ENCODE data around the gene RIMS1.

Gene RIMS1

DNA sequence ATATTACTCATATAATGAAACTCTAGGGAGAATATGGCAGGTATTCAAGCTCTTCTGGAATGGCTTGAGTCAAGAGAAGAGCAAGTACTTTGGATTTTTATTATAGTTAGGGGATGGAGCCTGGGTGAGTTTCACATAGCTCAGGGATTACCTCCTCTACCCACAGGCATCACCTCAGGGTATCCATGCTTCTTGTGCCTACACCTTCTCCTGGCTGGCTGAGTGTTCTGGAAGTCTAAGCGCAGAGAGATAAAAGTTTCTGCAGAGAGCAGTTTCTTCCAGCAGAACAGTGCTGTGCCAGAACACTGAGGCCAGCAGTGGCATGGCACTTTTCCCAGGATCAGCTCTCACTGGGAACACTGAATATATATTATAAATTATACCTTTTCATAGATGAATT lies 535.8 kb downstream of the RIMS1 start:
- Histone ChIP-seq H3K4me1 (ENCODE audit: control insufficient read depth, insufficient read depth, low read length, poor library complexity, severe bottlenecking) (peaks cover 10% of the 10 kb centered on the region), H3K36me3 (ENCODE audit: control insufficient read depth, insufficient read depth, low read length) (no peaks in the 10 kb centered on the region), H3K27ac (ENCODE audit: low read depth, low read length, severe bottlenecking) (no peak overlapping the region), H3K9me3 (ENCODE audit: control insufficient read depth, low read length) (no peaks in the 10 kb centered on the region), H3K4me3 (ENCODE audit: extremely low read depth, insufficient read depth, low read length, poor library complexity, severe bottlenecking) (no peak overlapping the region)
- WGBS, 2 experiments (ENCODE audit: insufficient coverage in 2 of 2), result 89 to 100% methylated on average over 1 of the region's 1 CpG

DNA sequence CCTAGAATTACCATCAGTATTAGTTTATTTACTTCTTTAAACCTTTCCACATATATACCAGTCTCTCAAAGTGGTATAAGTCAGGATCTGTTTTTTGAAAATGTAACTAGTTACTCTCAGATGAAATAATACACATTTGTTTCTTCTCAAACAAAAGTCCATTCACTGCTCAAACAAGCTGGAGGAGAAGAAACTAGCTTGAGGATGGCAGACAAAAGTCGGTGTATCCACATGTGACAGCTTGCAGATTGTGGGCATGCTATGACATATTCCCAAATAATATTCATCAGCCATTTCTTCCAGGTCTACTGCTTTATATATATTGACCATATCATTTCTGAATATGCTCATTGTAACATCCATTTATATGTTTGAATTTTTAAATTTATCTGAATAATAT lies 538.1 kb downstream of the RIMS1 start:
- no peak overlapping the region for H3K4me3 ChIP-seq (ENCODE audit: extremely low read depth, insufficient read depth, low read length, poor library complexity, severe bottlenecking)
- H3K36me3 ChIP-seq (ENCODE audit: control insufficient read depth, insufficient read depth, low read length), result no peaks in the 10 kb centered on the region
- no peaks in the 10 kb centered on the region for H3K9me3 ChIP-seq (ENCODE audit: control insufficient read depth, low read length)
- no peak overlapping the region for H3K27ac ChIP-seq (ENCODE audit: low read depth, low read length, severe bottlenecking)
- WGBS, 2 experiments (ENCODE audit: insufficient coverage in 2 of 2), result no CpG with 5 or more reads among the region's 1 CpG
- H3K4me1 ChIP-seq (ENCODE audit: control insufficient read depth, insufficient read depth, low read length, poor library complexity, severe bottlenecking), result no peaks in the 10 kb centered on the region

DNA sequence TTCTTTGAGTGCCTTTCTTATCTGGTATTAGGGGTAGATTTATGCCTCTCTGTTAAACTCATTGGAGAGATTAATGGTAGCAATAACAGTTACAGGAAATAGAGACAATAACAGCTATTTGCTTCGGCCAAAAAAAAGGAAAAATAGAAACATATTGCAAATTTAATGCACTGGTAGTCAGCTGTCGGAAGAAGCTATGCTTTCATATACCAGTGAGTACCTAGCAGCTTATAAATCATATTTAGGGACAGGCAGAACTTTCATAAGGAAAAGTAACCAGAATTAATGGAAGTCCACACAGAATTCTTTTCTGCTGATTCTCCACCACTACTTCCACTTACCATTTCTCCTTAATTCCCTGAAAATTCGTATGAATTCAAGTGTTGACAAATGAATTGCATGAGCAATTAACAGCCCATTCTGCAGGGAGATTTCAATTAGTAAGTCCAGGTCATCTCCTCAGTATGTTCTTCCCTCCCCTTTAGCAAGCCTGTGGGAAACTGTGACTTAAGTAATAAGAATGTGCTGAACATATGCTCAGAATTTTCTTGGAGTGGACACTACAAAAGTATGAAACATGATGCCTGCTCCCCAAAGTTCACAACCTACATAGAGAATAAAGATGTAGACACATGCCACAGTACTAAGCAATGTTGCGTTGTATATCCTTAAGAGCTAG lies 538.8 kb downstream of the RIMS1 start:
- 83 to 100% methylated on average over 1 to 2 of the region's 4 CpGs for WGBS, 2 experiments (ENCODE audit: insufficient coverage in 2 of 2)
- Histone ChIP-seq H3K4me1 (ENCODE audit: control insufficient read depth, insufficient read depth, low read length, poor library complexity, severe bottlenecking) (no peaks in the 10 kb centered on the region), H3K27ac (ENCODE audit: low read depth, low read length, severe bottlenecking) (no peak overlapping the region), H3K4me3 (ENCODE audit: extremely low read depth, insufficient read depth, low read length, poor library complexity, severe bottlenecking) (no peak overlapping the region), H3K36me3 (ENCODE audit: control insufficient read depth, insufficient read depth, low read length) (no peaks in the 10 kb centered on the region), H3K9me3 (ENCODE audit: control insufficient read depth, low read length) (no peaks in the 10 kb centered on the region)

DNA sequence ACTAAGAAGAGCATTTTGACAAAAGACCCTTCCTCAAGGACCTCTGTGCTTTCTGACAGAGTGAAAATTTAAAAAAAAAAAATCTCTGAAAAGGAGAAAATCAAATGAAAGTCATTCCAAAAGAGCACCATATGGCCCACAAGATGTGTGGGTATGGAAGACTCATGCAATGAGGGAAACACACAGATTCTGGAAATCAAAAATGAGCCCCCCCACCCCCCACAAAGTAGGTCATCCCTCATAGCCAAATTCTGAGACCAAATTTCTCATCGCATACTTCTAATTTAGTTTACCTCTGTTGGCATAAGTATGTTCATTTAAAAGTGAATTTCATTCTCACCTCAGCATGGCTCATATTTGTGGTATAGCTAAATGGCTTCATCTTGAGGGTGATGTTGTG lies 554.3 kb downstream of the RIMS1 start:
- WGBS, 2 experiments (ENCODE audit: insufficient coverage in 2 of 2), result no CpG with 5 or more reads among the region's 1 CpG
- Histone ChIP-seq H3K4me3 (ENCODE audit: extremely low read depth, insufficient read depth, low read length, poor library complexity, severe bottlenecking) (no peak overlapping the region), H3K36me3 (ENCODE audit: control insufficient read depth, insufficient read depth, low read length) (no peaks in the 10 kb centered on the region), H3K4me1 (ENCODE audit: control insufficient read depth, insufficient read depth, low read length, poor library complexity, severe bottlenecking) (no peaks in the 10 kb centered on the region), H3K27ac (ENCODE audit: low read depth, low read length, severe bottlenecking) (no peak overlapping the region), H3K9me3 (ENCODE audit: control insufficient read depth, low read length) (no peaks in the 10 kb centered on the region)

DNA sequence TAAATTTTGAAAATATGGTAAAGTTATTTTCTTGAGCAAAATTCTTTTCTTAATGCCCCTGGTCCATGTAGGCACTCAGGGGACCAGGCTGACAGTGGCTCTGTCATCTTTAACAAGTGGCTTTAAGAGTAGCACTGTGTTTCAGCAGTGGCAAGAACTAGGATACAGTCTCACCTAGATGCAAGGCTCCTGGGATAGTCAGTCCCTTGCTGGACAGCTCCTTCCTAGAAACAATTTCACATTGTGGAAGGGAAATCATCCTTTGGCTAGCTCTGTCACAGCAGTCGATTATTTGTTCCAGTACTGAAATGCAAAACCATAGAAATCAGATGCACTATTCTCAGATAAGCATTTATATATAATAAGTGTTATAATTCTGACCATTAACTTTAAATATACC lies 560.1 kb downstream of the RIMS1 start:
- no peaks in the 10 kb centered on the region for H3K4me1 ChIP-seq (ENCODE audit: control insufficient read depth, insufficient read depth, low read length, poor library complexity, severe bottlenecking)
- H3K27ac ChIP-seq (ENCODE audit: low read depth, low read length, severe bottlenecking), result no peak overlapping the region
- H3K36me3 ChIP-seq (ENCODE audit: control insufficient read depth, insufficient read depth, low read length), result no peaks in the 10 kb centered on the region
- no peak overlapping the region for H3K4me3 ChIP-seq (ENCODE audit: extremely low read depth, insufficient read depth, low read length, poor library complexity, severe bottlenecking)
- H3K9me3 ChIP-seq (ENCODE audit: control insufficient read depth, low read length), result no peaks in the 10 kb centered on the region
- no CpG with 5 or more reads among the region's 1 CpG for WGBS, 2 experiments (ENCODE audit: insufficient coverage in 2 of 2)
